ENCODE results near the gene ZNF609.
"Not testable (repeated sequence)": the region's sequence is repeated elsewhere in the genome, so short reads cannot be mapped to it uniquely, and the experiment has no call there.

ZNF609 gene

GRCh38 chr15:64622410-64623260, 162.3 kb downstream of the ZNF609 start:
- H3K36me3 Mint-ChIP-seq (ENCODE audit: low read depth): peaks cover 24% of the 10 kb centered on the region
- TF ChIP-seq CTCF (IDR thresholded peaks at IDR 0.05; ENCODE audit: unreplicated experiment in 3 of 3): no peak
- H3K27ac Mint-ChIP-seq: peak overlapping the region in 2 of 3 experiments; percentile 48 to 66

GRCh38 chr15:64623347-64623996, 163.1 kb downstream of the ZNF609 start:
- peaks cover 50% of the 10 kb centered on the region for H3K4me1 Mint-ChIP-seq
- no peak for TF ChIP-seq CTCF (IDR thresholded peaks at IDR 0.05; ENCODE audit: unreplicated experiment in 3 of 3)
- H3K4me3 Mint-ChIP-seq: no peak overlapping the region
- no peaks in the 10 kb centered on the region for H3K27me3 Mint-ChIP-seq (ENCODE audit: low read depth)
- no peaks in the 10 kb centered on the region for H3K9me3 Mint-ChIP-seq
- peak overlapping the region; percentile 6 to 66 (median 48) for H3K27ac Mint-ChIP-seq
- peaks cover 24% of the 10 kb centered on the region for H3K36me3 Mint-ChIP-seq (ENCODE audit: low read depth)

More at GRCh38 chr15:64622410-64623260, 162.3 kb downstream of the ZNF609 start:
- H3K4me1 Mint-ChIP-seq: peaks cover 58% of the 10 kb centered on the region
- no peaks in the 10 kb centered on the region for H3K9me3 Mint-ChIP-seq
- H3K4me3 Mint-ChIP-seq: no peak overlapping the region
- no peaks in the 10 kb centered on the region for H3K27me3 Mint-ChIP-seq (ENCODE audit: low read depth)

GRCh38 chr15:64624242-64624641, 163.9 kb downstream of the ZNF609 start:
- Mint-ChIP-seq H3K27ac (peak overlapping the region; percentile 31 to 66 (median 48)), H3K4me3 (no peak overlapping the region), H3K36me3 (ENCODE audit: low read depth) (peaks cover 29% of the 10 kb centered on the region), H3K27me3 (ENCODE audit: low read depth) (no peaks in the 10 kb centered on the region), H3K9me3 (no peaks in the 10 kb centered on the region), H3K4me1 (peaks cover 44% of the 10 kb centered on the region)
- TF ChIP-seq CTCF (IDR thresholded peaks at IDR 0.05; ENCODE audit: unreplicated experiment in 3 of 3): no peak

GRCh38 chr15:64629063-64629462, 168.7 kb downstream of the ZNF609 start:
- Mint-ChIP-seq H3K27ac (no peak overlapping the region), H3K4me3 (no peak overlapping the region), H3K36me3 (ENCODE audit: low read depth) (peaks cover 35% of the 10 kb centered on the region), H3K4me1 (peaks cover 8% of the 10 kb centered on the region), H3K9me3 (no peaks in the 10 kb centered on the region), H3K27me3 (ENCODE audit: low read depth) (no peaks in the 10 kb centered on the region)
- no peak for TF ChIP-seq CTCF (IDR thresholded peaks at IDR 0.05; ENCODE audit: unreplicated experiment in 3 of 3)

GRCh38 chr15:64630396-64631107, 170.2 kb downstream of the ZNF609 start:
- Mint-ChIP-seq H3K36me3 (ENCODE audit: low read depth) (peaks cover 31% of the 10 kb centered on the region), H3K4me3 (no peak overlapping the region), H3K4me1 (peaks cover 21% of the 10 kb centered on the region), H3K27ac (peak overlapping the region in 2 of 3 experiments; percentile 56 to 71), H3K9me3 (no peaks in the 10 kb centered on the region), H3K27me3 (ENCODE audit: low read depth) (no peaks in the 10 kb centered on the region)
- TF ChIP-seq CTCF (IDR thresholded peaks at IDR 0.05; ENCODE audit: unreplicated experiment in 3 of 3): no peak

GRCh38 chr15:64632639-64633038, 172.3 kb downstream of the ZNF609 start:
- not testable (repeated sequence) for H3K4me3 Mint-ChIP-seq; H3K9me3 Mint-ChIP-seq; H3K27me3 Mint-ChIP-seq (ENCODE audit: low read depth); H3K27ac Mint-ChIP-seq
- peaks cover 35% of the 10 kb centered on the region for H3K36me3 Mint-ChIP-seq (ENCODE audit: low read depth)
- H3K4me1 Mint-ChIP-seq: peaks cover 33% of the 10 kb centered on the region

All from nephron (organoid).